GM04503 (cell line): ENCODE measurements around the gene ATP6V0E2.
"Not testable (repeated sequence)": the region's sequence is repeated elsewhere in the genome, so short reads cannot be mapped to it uniquely, and the experiment has no call there.

ENCODE experiments used
- DNase-seq: peaks from one replicate; pipeline ENCODE4 v3.0.0-alpha.2; 2012; ENCODE audit warnings: low read depth

Gene ATP6V0E2

DNA sequence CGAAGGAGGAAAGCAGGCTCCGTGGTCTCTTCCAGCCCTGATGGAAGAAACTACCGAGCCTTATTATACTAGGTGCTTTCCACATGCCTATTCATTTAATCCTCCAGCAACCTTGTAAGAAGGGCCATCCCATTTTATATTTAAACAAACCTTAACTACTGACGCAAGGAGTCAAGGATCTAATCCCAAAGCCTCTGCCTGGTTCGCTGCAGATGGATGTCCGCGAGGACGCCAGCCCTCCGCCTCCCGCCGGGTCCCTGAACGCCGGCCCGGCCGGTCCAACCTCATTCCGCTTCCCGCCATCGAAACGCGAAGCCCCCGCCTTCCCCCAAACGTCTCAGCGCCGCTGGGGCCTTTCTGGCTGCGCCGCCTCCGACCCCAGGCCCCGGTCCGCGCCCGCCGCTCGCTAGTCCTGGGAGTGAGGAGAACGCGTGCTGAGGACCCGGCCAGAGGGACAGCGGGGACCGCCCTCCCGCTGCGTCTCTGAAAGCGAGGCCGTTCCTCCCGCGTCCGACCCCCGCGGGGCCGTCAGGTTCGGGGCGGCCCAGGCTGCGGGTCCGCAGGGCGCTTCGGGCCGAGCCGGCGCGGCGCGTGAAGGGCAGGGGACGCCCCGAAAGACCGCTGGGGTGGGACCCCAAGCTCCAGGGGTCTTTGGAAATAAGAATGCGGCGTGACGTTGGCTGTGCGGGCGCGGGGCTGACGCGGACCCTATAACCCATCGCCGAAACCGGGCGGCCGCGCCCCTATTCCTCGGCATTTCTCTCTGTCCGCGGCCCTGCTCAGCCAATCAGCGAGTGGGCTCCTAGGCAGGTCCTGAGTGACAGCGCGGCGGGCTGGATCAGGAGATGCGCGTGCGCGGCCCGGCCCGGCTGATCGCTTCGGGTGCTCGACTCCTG, at the start of gene ATP6V0E2:
Gene ATP6V0E2, plus strand, starts transcription at position 896 of the 896 bp plus-strand sequence. CDS start 97 bp downstream, outside the sequence.
- no peak for DNase-seq

DNA sequence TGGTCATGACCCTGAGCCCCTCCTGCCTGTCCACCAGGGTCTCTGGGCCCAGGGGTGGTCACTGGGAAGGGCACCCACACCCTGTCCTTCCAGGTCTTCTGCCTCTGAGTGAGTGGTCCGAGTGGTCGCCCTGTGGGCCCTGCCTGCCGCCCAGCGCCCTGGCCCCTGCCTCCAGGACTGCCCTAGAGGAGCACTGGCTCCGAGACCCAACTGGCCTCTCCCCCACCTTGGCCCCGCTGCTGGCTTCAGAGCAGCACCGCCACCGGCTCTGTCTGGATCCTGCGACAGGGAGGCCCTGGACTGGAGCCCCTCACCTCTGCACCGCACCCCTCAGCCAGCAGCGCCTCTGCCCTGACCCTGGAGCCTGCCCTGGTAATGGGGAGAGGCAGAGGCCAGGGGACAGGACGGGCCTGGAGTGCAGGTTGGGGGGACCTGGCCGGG, 49.4 kb upstream of the ATP6V0E2 start:
- DNase-seq: no peak

- no peak for DNase-seq
Observed at GRCh38 chr7:149824748-149825566, 48.8 kb upstream of the ATP6V0E2 start.

- DNase-seq: no peak
Observed at GRCh38 chr7:149825567-149826343, 48.0 kb upstream of the ATP6V0E2 start.

- DNase-seq: no peak
Observed at GRCh38 chr7:149826344-149827088, 47.3 kb upstream of the ATP6V0E2 start.

DNA sequence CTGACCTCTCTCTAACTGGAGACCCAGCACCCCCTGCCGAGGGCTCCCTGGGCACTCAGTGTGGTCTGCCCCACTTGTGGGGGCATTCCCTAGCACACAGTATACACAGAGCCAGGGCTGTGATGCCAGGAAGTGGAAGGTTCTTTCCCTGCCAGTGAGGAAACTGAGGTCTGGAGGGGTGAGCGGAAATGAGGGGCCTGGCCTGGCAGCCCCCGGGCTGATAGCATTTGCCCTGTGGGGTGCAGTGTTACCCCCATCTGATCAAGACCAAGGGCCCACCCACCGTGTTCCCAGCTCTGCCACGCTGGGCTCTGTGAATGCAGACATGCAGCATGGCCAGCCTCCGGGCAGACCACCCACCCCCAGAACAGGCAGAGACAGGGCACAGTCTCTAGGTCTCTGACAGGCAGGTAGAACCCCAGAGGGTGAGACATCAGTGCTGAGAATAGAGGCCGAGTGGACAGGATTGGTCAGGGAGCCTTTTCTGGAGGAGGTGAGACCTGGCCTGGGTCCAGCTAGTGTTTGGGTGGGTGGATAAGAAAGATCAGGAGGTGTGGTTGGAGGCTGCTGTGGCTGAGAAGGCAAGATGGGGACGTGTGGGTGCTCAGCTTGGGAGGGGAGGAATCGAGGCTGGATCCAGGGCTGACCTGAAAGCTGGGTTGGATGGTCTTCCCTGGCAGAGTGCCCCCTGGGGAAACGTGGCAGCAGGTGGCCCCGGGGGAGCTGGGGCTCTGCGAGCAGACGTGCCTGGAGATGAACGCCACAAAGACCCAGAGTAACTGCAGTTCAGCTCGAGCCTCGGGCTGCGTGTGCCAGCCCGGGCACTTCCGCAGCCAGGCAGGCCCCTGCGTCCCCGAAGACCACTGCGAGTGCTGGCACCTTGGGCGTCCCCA, 46.4 kb upstream of the ATP6V0E2 start:
- DNase-seq: no peak

DNA sequence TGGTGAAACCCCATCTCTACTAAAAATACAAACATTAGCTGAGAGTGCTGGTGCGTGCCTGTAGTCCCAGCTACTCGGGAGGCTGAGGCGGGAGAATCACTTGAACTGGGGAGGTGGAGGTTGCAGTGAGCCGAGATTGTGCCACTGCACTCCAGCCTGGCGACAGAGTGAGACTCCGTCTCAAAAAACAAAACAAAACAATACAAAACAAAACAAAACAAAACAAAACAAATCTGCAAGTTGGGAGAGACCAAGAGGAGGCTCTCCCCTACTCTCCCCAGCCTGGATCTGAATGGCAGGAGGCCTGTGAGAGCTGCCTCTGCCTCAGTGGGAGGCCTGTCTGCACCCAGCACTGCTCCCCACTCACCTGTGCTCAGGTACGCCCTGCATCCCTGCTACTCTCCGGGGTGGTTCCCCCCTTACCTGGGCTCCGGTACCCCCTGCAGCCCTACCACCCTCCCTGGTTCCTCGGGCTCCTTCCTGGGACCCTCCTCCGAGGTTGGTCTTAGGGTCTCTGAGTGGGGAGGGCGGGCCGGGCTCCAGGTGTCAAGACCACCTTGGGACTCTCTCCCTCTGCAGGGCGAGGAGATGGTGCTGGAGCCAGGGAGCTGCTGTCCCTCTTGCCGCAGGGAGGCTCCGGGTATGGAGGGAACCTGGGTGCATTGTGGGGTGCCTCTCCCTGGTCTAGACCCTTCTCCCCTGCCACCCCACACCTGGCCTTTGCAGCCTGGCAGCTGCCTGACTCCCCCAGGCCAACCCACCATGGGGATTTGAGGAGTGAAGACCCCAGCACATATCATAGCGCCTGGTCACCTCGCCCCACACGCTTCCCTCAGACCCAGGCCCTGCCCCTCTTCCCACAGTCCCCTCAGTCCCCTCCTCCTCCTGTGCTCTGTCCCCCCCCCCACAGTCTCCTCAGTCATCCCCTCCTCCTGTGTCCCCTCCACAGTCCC, 45.1 kb upstream of the ATP6V0E2 start:
- DNase-seq: no peak

DNA sequence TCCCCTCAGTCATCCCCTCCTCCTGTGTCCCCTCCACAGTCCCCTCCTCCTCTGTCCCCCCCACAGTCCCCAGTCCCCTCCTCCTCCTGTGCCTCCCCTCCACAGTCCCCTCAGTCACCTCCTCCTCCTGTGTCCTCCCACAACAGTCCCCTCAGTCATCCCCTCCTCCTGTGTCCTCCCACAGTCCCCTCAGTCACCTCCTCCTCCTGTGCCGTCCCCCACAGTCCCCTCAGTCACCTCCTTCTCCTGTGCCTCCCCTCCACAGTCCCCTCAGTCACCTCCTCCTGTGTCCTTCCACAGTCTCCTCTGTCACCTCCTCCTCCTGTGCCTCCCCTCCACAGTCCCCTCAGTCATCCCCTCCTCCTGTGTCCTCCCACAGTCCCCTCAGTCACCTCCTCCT, 43.2 kb upstream of the ATP6V0E2 start:
- DNase-seq: not testable (repeated sequence)

DNA sequence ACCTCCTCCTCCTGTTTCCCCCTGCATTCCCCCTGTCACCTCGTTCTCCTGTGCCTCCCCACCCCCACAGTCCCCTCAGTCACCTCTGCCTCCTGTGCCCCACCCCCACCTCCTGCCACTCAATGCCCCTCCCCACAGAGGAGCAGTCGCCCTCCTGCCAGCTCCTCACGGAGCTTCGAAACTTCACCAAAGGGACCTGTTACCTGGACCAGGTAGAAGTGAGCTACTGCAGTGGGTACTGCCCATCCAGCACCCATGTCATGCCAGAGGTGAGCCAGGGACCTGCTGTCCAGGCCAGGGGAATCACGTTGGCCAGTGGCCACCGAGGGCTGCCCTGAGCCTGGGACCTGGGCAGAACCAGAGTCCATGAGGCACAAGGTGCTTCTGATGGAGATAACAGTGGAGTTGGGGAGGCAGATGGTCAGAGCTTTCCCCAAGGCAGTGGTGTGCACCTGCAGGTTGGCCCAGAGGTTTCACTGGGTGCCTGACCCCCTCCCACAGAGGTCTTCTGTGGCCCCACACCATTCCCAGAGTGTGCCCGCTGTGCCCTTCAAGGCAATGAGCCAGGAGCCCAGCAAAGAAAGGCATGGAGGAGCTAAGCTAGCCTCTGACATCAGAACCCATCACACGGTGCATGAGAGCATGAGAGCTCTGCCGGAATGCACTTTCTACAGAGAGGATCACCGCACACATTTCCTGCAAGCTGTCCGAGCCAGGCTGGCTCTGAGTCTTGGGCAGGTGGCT, 42.6 kb upstream of the ATP6V0E2 start:
- DNase-seq: no peak

DNA sequence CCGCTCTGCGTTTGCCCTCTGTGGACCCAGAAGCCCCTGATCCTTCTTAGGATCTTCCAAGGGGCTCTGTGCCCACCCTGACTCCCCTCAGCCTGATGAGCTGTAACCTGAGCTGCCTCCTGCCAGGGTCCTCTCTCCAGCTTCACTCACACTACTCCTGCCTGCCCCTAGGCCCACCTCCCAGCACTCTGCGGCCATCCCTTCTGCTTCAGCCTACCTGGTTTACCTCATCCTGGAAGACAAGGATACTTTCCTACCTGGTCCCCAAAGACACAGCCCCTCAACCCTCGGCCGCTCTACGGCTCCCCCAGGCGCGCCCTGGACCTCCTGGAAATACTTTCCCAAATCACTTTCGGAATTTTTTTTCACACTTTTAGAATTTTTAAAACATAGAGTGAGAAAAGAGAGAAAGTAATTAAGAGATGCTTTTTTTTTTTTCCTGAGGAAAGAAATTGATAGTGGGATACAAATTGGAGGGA, 42.0 kb upstream of the ATP6V0E2 start:
- no peak for DNase-seq

DNA sequence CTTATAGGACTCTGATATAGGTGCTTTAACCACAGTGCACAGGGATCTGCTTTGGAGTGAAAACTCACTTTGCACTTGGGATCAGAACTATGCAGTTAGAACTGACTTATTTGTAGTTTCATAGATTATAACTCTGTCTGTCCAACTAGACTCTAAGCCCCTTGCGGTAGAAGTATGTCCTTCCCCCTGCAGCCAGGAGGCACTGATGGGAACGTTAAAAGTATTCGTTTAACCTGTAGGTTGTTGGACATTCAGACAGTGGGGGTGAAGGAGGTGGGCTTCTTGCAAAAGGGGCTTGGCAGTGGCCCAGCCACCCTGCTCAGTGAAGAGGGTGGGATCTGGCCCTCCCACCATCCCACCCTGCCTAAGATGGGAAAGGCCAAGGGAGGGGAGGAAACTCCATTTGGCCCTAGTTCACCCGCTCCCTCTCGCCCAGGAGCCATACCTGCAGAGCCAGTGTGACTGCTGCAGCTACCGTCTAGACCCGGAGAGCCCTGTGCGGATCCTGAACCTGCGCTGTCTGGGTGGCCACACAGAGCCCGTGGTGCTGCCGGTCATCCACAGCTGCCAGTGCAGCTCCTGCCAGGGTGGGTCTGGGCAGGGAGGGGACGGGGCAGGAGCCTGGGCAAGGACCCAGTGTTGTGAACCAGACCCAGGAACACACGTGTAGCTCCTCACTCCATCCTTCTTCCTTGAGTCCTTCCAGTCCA, 41.3 kb upstream of the ATP6V0E2 start:
- DNase-seq: no peak

GRCh38 chr7:149833495-149834130, 40.2 kb upstream of the ATP6V0E2 start:
- no peak for DNase-seq

- no peak for DNase-seq
Observed at GRCh38 chr7:149834601-149835000, 39.2 kb upstream of the ATP6V0E2 start.

- no peak for DNase-seq
Observed at GRCh38 chr7:149836434-149836833, 37.3 kb upstream of the ATP6V0E2 start.

DNA sequence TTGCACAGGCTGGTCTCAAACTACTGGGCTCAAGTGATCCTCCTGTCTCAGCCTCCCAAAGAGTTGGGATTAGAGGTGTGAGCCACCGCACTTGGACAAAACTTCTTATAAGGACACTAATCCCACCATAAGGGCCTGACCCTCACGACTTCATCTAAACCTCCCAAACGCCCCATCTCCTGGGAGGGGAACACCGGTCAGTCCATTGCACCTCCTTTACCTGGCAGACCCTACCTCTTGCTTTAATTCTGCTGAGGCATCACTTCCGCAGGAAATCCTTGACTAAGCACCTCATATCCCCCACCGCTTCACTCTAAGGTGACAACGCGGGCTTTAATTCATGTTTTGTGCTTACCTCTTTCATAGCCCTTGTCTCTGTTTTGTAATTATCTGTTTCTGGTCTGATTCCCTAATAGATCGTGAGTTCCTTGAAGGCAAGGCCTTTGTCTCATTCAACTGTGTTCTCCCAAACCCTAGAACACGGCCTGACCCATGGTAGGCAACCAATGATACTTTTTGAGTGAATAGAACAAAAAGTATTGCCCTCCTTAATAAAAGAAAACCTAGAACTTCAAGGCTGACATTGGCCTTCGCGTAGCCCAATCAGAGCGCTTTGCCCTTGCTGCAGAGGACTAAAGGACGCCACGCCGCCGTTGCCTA, 36.1 kb upstream of the ATP6V0E2 start:
- no peak for DNase-seq

GRCh38 chr7:149838224-149838991, 35.4 kb upstream of the ATP6V0E2 start, which contains the start of gene ZNF862:
Gene ZNF862 (plus strand): TSS chr7:149838375. CDS start chr7:149838612, 237 bp downstream.
- DNase-seq: peak; percentile 81
